IMR-90 (cell line): ENCODE results near the gene ZSWIM9.

ENCODE experiments used
- POLR2A ChIP-seq: IDR thresholded peaks from 2 replicates; pipeline ENCODE4 v1.6.1; 2012; ENCODE audit warnings: mild to moderate bottlenecking, low read depth, low read length
- RAD21 ChIP-seq: IDR thresholded peaks from 2 replicates; pipeline ENCODE4 v1.6.1; 2012; ENCODE audit warnings: low read length, improper control_type of control experiment
- RCOR1 ChIP-seq: IDR thresholded peaks from 2 replicates; pipeline ENCODE4 v1.6.1; 2012; ENCODE audit warnings: mild to moderate bottlenecking, low read length, improper control_type of control experiment; ENCODE audit not compliant: insufficient replicate concordance
- TF ChIP-seq, protein P1 (sequence below): conservative IDR thresholded peaks from 2 replicates; pipeline ENCODE4 v1.5.1; 2012; ENCODE audit warnings: mild to moderate bottlenecking, low read depth, low read length, improper control_type of control experiment

DNA sequence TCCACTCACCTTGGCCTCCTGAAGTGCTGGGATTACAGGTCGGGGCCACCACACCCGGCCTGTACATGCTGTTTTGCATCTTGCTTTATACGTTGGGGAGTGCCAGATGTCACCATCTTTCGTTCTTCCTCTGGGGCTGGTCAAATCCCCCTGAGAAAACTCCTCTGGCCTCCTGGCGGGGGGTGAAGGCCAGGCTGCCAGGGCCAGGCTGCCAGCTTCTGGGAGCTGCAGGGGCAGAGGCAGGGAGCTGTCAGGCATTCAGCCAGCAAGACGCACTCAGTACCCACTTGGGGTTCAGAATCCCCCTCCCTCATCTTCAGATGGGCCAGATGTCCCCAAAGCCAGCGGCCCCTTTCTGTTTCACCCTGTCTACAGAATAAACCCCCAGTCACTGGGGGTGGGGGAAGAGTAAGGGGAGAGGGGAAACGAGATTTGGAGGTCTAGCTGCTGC, 16.1 kb downstream of the ZSWIM9 start:
- TF ChIP-seq POLR2A (no peak), RCOR1 (no peak), RAD21 (no peak)
- TF ChIP-seq, protein P1, sequence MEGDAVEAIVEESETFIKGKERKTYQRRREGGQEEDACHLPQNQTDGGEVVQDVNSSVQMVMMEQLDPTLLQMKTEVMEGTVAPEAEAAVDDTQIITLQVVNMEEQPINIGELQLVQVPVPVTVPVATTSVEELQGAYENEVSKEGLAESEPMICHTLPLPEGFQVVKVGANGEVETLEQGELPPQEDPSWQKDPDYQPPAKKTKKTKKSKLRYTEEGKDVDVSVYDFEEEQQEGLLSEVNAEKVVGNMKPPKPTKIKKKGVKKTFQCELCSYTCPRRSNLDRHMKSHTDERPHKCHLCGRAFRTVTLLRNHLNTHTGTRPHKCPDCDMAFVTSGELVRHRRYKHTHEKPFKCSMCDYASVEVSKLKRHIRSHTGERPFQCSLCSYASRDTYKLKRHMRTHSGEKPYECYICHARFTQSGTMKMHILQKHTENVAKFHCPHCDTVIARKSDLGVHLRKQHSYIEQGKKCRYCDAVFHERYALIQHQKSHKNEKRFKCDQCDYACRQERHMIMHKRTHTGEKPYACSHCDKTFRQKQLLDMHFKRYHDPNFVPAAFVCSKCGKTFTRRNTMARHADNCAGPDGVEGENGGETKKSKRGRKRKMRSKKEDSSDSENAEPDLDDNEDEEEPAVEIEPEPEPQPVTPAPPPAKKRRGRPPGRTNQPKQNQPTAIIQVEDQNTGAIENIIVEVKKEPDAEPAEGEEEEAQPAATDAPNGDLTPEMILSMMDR, result no peak
